IPS-18a (cell line): ENCODE results near the gene GPX4.

Source experiments
- H3K27ac ChIP-seq: one replicate; pipeline ENCODE4 v1.5.1; 2013; ENCODE audit warnings: low read length
- H3K27me3 ChIP-seq: one replicate; pipeline ENCODE4 v1.6.1; 2013; ENCODE audit warnings: mild to moderate bottlenecking, low read length; ENCODE audit not compliant: control insufficient read depth, insufficient read depth
- H3K36me3 ChIP-seq: one replicate; pipeline ENCODE4 v1.6.1; 2013; ENCODE audit warnings: low read depth, low read length; ENCODE audit not compliant: control insufficient read depth
- H3K4me1 ChIP-seq: one replicate; pipeline ENCODE4 v1.6.1; 2013; ENCODE audit warnings: low read depth, low read length; ENCODE audit not compliant: control insufficient read depth
- H3K4me3 ChIP-seq: one replicate; pipeline ENCODE4 v1.5.1; 2013; ENCODE audit warnings: low read length
- H3K9ac ChIP-seq: one replicate; pipeline ENCODE4 v1.6.1; 2013; ENCODE audit warnings: mild to moderate bottlenecking, low read length, moderate library complexity
- H3K9me3 ChIP-seq: one replicate; pipeline ENCODE4 v1.6.1; 2013; ENCODE audit warnings: low read depth, low read length; ENCODE audit not compliant: control insufficient read depth

Gene GPX4

DNA sequence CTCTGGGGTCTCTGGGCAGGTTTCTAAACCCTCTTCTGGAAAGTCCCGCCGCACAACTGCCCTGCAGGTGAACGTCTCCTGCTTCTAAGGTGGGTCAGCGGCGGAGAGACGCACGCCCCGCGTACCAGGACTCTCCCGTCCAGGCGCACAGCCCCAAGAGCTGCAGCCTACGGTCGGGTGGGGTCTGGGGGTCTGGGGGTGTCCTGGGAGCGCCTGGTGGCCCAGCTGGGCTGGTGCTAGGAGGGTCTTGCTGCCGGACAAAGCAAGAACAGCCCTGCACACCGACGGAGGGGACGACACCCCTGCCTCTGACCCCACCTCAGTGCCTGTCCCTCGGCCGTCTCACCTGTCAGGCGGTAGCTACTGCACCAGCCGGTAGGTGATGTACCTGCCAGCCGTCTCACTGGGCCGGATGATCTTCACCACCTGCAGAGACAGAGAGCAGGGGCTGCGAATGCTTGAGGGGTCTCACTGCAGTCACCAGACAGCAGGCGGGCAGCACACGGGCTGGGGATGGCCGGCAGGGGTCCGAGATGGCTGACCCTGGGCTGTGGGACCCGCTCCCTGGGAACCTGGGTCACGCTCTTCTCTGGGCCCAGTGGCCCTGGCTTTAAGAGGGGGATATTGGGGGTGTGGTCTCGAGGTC, 14.5 kb upstream of the GPX4 start:
- Histone ChIP-seq H3K4me1 (peaks cover 2% of the 10 kb centered on the region), H3K9me3 (no peaks in the 10 kb centered on the region), H3K9ac (no peak overlapping the region), H3K27ac (no peak overlapping the region), H3K36me3 (peaks cover 31% of the 10 kb centered on the region), H3K4me3 (no peak overlapping the region), H3K27me3 (no peaks in the 10 kb centered on the region)

- H3K4me1 ChIP-seq: peaks cover 6% of the 10 kb centered on the region
- no peaks in the 10 kb centered on the region for H3K9me3 ChIP-seq
- H3K9ac ChIP-seq: no peak overlapping the region
- peaks cover 31% of the 10 kb centered on the region for H3K36me3 ChIP-seq
- H3K27ac ChIP-seq: no peak overlapping the region
- no peaks in the 10 kb centered on the region for H3K27me3 ChIP-seq
- H3K4me3 ChIP-seq: no peak overlapping the region
Measured at GRCh38 chr19:1089891-1090290, 13.9 kb upstream of the GPX4 start.

DNA sequence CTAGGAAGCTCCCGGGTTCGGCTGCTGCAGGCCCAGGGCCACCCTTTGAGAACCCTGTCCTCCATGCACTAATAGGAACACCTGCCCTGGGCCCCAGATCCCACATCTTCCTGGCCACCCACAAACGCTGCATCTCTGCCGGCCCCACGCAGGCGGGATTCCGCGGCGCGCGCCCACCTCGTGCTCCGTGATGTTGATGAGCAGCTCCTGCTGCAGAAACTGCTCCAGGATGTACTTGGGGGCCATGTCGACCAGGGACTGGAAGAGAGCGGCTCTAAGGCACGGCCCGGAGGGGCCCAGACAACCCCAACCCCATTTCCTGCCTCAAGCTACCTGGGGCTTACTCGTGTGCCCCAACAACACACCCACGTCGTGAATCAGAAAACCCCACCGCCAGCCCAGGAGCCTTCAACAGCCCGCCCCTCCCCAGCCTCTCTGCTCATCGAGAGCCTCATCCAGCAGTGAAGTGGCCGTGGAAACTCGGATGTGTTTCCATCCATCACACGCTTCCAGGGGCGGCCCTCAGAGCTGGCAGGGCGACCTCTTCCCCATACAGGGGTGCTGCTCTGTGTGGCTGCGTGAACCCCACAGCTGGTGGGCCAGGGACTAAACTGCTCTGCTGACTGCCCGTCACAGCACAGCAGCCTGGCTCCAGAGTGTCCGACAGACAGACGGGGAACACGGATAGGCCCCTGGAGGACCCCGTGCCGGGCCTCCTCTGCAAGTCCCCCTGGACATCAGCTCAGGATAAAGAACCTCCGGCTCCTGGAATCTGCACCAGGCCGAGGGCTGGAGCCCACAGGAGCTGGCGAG, 12.9 kb upstream of the GPX4 start:
- H3K4me3 ChIP-seq: no peak overlapping the region
- H3K36me3 ChIP-seq: peaks cover 28% of the 10 kb centered on the region
- H3K27me3 ChIP-seq: no peaks in the 10 kb centered on the region
- no peak overlapping the region for H3K27ac ChIP-seq
- H3K4me1 ChIP-seq: peaks cover 6% of the 10 kb centered on the region
- no peaks in the 10 kb centered on the region for H3K9me3 ChIP-seq
- no peak overlapping the region for H3K9ac ChIP-seq

DNA sequence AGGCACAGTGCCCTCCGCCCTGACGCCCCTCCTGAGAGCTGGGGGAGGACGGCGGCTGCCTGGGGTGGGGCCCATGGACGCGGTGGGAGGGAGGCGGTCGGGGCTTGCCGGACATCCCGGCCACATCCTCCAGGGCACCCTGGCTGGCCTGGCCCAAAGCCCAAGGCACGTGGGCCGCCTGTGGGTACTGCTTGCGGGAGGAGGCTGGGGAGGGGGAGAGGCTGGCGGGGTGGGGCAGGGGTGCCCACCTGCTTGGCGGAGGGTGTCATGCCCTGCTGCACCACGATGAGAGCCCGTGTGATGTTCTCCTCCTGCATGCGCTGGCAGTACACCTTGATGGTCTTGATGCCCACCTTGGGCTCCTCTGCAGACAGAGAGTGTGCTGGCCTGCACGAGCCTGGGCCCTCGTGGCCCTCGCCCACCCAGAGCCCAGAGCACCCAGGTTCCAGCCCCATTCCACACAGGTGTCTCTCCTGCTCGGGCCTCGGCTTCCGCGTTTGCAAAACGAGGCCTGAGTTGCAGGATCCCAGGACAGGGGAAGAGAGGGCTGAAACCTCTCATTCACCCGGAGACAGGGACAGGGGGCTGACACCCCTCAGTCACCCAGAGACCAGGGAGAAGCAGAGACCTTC, 12.1 kb upstream of the GPX4 start:
- peaks cover 28% of the 10 kb centered on the region for H3K36me3 ChIP-seq
- no peaks in the 10 kb centered on the region for H3K27me3 ChIP-seq
- H3K4me3 ChIP-seq: no peak overlapping the region
- H3K4me1 ChIP-seq: peaks cover 6% of the 10 kb centered on the region
- no peaks in the 10 kb centered on the region for H3K9me3 ChIP-seq
- no peak overlapping the region for H3K9ac ChIP-seq
- no peak overlapping the region for H3K27ac ChIP-seq

GRCh38 chr19:1093330-1093729, 10.5 kb upstream of the GPX4 start:
- H3K9ac ChIP-seq: no peak overlapping the region
- H3K9me3 ChIP-seq: no peaks in the 10 kb centered on the region
- peaks cover 23% of the 10 kb centered on the region for H3K36me3 ChIP-seq
- H3K27ac ChIP-seq: no peak overlapping the region
- H3K27me3 ChIP-seq: no peaks in the 10 kb centered on the region
- H3K4me1 ChIP-seq: peaks cover 6% of the 10 kb centered on the region
- no peak overlapping the region for H3K4me3 ChIP-seq

DNA sequence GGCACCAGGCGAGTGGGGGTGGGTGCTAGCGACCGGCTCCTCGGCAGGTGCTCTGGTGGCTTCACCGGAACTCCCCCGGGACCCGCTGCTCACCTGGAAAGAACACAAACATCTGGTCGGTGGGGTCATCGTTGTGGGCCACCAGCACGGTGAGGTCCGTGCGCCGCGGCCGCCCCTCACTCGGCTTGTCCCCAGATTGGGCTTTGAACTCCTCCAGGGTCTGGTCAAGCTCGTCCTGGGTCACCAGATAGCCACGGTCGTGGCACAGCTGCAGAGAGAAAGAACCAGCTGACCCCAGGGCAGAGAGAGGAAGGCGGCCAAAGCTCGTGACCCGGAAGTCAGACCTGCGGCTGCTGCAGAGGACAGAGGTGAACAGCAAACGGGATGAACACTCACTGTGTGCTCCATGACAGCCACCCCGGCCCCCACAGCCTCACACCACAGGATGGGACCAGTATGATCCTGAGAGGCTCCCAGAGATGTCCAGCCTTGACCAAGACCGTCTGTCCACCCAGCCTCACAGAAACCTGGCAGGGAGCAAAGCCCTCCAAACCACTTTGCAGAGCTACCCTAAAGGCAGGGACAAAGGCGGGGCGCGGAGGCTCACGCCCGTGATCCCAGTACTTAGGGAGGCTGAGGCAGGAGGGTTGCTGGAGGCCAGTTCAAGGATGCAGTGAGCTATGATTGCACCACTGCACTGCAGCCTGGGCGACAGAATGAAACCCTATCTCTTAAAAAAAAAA, 9.8 kb upstream of the GPX4 start:
- Histone ChIP-seq H3K4me1 (peaks cover 6% of the 10 kb centered on the region), H3K9ac (peak overlapping the region; percentile 81), H3K4me3 (peak overlapping the region; percentile 92), H3K27ac (no peak overlapping the region), H3K27me3 (no peaks in the 10 kb centered on the region), H3K36me3 (peaks cover 20% of the 10 kb centered on the region), H3K9me3 (no peaks in the 10 kb centered on the region)

- Histone ChIP-seq H3K4me3 (peak overlapping the region; percentile 92), H3K27me3 (no peaks in the 10 kb centered on the region), H3K9ac (peak overlapping the region; percentile 81), H3K4me1 (peaks cover 6% of the 10 kb centered on the region), H3K27ac (no peak overlapping the region), H3K9me3 (no peaks in the 10 kb centered on the region), H3K36me3 (peaks cover 20% of the 10 kb centered on the region)
Measured at GRCh38 chr19:1094655-1094977, 9.2 kb upstream of the GPX4 start.

DNA sequence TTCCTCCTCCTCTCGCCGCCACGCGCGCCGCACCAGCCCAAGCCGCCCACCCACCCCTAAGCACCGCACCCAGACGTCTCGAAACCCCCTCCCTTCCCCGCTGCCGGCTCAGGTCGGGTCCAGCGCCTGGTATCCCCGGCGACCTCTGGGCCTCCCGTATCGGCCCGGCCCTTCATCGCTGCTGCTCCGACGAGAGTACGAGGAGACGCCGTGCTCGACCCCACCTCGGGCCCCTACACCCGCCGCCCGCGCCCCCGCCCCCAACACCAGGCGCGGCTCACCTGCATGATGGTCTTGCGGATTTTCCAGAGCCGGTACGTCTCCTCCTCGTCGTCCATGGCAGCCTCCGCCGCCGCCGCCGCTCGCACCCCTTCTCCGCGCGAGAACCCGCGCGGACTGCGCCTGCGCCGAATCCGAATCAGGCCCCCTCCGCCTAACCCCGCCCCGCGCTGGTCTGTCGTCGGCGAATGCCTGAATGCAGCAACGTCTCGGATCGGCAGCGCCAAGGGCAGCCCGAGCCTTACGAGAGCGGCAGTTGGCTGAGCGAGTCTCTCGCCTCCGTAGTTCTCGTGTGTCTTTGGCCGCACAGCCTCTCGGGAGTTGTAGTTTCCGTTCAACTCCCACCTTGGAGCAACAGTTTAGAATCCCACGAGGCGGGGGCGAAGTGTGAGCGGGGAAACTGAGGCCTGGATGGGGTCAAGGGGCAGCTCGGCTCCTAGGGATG, 8.7 kb upstream of the GPX4 start, which contains the start of gene POLR2E:
Gene POLR2E (minus strand): TSS at position 398 of the 724 bp plus-strand sequence. CDS start 60 bp downstream, at position 338.
- no peaks in the 10 kb centered on the region for H3K9me3 ChIP-seq
- H3K36me3 ChIP-seq: peaks cover 20% of the 10 kb centered on the region
- H3K9ac ChIP-seq: peak within 1 kb of the TSS; percentile 81
- peaks cover 6% of the 10 kb centered on the region for H3K4me1 ChIP-seq
- peak within 1 kb of the TSS; percentile 92 for H3K4me3 ChIP-seq
- H3K27ac ChIP-seq: no peak within 1 kb of the TSS
- no peaks in the 10 kb centered on the region for H3K27me3 ChIP-seq

DNA sequence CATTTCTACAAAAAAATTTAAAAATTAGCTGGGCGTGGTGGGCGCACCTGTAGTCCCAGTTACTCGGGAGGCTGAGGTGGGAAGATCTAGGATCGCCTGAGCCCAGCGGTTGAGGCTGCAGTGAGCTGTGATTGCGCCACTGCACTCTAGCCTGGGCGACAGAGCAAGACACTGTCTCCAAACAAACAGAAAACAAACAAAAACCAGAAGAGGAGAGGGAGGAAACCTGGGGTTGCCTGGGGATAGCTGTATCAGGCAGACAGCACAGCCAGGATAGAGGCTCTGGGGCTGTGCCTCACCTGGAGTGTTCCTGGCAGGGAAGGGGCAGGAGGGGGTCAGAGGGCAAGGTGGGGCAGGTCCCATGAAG, 6.0 kb upstream of the GPX4 start:
- Histone ChIP-seq H3K36me3 (peaks cover 9% of the 10 kb centered on the region), H3K9ac (no peak overlapping the region), H3K27ac (no peak overlapping the region), H3K4me1 (peaks cover 9% of the 10 kb centered on the region), H3K9me3 (no peaks in the 10 kb centered on the region), H3K27me3 (no peaks in the 10 kb centered on the region), H3K4me3 (no peak overlapping the region)

DNA sequence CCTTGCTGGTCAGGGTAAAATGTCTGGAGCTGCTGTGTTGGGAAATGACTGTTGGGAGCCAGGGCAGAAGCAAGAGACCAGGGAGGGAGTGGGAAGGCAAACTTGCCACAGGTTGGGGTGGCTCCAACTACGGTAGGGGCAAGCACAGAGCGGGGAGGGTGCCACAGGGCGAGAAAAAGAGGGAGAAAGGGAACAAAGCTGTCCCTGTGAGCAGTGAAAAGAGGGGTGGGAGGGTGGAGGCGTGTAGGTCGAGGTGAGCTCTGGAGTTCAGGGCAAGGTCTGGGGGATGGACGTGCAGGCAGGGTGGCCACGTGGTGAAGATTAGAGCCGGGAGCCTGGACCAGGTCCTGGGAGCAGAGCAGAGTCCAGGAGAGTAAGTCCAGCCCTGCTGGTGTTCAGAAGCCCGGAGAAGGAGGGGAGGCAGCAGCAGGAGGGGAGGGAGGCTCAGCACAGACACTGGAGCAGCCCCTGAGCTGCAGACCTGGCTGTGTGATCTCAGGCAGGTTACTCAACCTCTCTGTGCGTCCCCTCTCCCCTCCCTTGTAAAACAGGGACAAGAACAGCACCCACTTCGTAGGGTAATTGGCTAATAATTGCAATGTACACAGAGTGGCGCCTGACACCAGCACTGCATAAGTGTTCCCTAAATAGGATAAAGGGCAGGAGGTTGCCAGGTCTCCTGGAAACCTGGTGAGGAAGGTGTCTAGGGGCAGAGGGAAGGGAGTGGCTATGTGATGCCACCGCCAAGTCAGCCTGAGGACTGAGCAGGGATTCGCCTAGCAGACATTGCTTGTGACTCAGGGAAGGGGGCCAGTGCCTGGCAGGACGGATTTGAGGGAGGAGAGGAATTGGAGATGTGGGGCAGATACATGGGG, 5.4 kb upstream of the GPX4 start:
- Histone ChIP-seq H3K27me3 (no peaks in the 10 kb centered on the region), H3K36me3 (peaks cover 3% of the 10 kb centered on the region), H3K4me3 (no peak overlapping the region), H3K9ac (no peak overlapping the region), H3K9me3 (no peaks in the 10 kb centered on the region), H3K27ac (no peak overlapping the region), H3K4me1 (peaks cover 12% of the 10 kb centered on the region)
